GM21825 (cell line): ENCODE data around the gene SAMD8.
"Not testable (repeated sequence)": the region's sequence is repeated elsewhere in the genome, so short reads cannot be mapped to it uniquely, and the experiment has no call there.

Experiments used
- ATAC-seq: cut with Tn5 transposase; IDR thresholded peaks from one replicate; pipeline ENCODE4 v1.9.1; 2021; ENCODE audit warnings: mild to moderate bottlenecking, moderate library complexity; ENCODE audit not compliant: unreplicated experiment

The SAMD8 gene

DNA sequence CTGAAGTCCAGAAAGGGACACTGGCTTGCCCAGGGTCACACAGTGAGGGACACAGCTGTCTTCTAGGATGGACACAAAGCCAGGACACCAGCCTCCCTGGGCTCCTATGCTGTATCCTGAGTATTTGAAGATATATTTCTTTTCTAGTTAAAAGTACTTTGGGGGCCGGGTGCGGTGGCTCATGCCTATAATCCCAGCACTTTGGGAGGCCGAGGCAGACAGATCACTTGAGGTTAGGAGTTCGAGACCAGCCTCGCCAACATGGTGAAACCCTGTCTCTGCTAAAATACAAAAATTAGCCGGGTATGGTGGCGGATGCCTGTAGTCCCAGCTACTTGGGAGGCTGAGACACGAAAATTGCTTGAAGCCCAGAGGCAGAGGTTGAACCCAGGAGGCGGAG is 4.6 kb upstream of the SAMD8 start:
- not testable (repeated sequence) for ATAC-seq

DNA sequence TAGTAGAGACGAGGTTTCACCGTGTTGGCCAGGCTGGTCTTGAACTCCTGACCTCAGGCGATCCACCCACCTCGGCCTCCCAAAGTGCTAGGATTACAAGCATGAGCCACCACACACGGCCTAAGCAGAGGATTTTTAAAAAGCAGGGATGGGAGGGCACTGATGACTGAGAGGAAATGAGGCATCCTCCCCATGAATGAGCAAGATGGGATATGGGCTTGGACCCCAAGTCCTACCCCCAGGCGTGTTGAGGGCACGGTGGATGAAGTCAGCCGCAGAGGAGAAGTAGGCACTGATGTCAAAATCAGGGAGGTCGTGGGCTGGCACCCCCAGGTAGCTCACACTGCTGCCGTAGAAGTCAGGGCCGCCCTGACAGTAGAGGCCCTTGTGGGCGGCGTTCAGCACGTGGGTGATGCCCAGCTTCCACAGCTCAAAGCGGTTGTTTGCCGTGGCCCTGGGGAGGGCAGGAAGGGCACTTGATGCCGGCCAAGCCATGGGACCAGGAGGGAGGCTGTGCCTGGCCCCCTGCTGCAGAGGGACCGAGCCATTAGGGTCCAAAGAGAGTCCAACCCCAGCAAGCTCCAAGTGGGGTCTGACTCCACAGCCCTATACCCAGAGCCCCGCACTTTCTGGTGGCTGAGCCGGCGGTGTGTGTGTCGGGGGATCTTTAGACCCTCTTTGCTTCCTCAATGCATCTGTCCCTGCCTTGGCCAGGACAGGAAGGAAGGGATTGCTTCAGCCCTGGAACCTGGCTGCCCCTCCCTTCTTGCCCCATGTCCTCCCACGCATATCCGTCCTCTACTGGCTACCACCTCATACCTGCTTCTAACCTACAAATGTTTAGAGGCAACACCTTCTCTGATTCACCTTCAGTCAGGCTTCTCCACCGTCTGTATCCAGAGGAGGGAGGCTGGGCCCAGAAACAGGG is 3.4 kb upstream of the SAMD8 start:
- ATAC-seq = no peak

DNA sequence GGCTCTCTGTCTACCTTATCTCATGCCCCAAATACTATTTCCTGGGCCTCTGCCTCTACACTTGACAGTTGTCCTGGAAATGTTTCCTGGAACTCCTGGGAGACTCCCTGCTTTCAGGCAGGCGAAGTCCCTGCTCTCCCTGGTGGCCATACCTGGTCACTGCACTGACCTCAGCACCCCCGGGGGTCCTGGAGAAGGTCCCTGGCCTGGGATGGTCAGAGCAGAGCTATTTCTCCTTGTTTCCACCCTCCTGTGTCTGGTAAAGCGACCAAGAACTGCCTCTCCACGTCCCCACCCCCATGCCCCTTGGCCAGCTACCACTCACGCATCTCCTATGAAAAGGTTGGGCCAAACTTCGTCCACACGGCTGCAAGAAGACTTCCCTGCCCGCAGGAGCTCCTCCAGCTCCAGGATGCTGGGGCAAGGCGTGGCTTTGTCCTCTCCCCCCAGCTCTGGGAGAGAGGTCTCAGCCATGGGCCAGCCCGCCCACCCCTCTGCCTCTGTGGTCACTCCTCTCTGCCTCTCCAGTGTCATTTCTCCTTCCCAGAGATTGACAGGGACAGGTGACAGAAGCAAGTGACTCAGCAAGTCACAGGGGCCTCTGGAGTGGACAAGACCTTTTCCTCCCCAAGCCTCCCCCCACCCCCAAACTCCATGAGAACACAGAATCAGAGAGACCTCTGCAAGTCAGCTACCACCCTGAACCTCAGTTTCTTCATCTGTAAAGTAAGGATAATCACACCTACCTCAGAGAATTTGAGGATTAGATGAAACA is 2.6 kb upstream of the SAMD8 start:
- ATAC-seq = no peak

DNA sequence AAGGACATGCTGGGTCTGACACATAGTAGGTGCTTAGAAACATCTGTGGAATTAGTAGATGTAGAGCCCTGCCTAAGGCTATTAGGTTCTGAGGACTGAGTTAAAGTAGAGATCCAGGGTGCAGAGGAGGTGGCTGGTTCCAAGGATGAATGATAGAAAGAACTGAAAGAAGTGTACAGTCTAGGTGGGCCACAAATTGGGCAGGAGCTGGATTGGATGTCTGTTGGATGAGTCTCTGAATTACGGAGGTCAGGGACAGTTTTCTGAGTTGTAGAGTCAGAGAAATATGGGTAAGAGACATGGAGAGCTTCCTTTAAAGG is 2.0 kb upstream of the SAMD8 start:
- ATAC-seq = no peak

DNA sequence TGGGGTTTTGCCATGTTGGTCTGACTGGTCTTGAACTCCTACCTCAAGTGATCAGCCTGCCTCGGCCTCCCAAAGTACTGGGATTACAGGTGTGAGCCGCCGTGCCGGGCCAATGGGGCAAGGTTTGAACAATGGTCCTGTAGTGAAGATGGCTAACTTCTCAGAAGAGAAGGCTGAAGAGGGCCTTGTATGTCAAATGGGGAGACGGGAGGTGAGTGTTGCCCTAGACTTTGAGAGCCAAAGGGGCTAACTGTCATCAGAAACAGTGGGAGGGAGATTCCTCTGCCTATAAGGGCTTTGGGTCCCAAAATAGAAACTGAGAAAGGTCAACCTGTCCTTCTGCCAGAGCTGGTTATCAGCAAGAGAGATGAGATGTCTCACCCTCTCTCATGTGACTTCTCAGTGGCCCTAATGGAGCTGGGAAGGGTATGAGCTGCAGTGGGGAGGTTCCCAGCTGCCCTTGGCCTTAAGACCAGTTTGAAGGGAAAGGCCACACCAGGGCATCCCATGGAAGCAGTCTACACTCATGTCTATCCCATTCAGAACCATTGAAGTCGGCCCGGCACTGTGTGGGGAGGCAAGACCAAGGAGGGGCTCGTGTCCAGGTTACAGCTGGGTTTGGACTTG is 1.3 kb upstream of the SAMD8 start:
- ATAC-seq = no peak

DNA sequence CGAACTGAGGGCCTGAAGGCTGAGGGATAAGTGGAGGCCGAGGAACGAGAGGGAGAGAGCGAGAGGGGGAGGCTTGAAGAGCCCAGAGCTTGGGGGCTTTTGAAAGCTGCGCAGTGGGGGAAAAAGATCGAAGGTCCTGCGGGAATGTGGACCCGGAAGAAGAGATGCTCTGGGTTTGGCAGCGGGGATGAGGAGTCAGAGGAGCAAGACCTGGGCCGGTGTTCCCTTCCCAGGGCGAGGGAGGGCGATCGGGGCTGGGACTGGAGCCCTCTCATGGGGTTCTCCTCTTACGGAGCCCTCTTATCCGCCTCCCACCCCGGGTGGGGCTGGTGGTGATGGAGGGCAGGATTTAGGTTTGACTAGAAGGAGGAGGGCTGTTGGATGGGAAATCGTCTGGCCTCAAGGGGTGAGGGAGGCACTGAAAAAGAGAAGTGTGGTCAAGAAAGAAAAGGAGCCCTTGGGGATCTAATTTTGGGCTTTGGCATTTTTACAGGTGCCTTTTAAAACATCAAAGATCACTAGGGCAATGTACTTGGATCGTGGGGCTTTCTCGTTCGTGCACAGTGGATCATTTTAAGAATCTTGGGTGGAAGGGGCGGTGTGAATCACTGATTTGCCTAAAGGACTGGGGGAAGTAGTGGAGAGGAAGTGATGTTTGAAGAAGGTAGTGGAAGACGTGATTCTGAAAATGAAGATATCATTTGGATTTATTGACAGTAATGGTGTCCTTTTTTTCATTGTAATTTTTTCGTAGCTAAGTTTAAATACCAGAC is 637 bp downstream of the SAMD8 start:
- peak; percentile 21 for ATAC-seq

DNA sequence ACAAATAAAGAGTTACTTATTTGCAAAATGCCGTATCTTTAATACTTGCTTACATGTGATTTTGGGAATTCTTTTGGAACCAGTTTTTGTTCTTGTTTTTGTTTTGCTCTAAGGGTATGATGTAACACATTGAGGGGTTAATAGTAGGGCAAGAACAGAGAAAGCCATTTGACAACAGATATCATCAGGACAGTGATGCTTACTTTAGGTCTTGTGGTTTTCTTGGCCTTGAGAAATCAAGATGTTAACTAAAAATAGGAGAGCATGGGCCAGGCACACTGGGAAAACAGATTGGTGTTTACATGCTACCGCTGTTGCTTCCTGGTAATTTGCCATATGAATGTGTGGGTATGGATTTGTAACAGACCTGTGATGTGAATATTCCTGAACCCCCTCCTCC is 3.7 kb downstream of the SAMD8 start:
- ATAC-seq = no peak

DNA sequence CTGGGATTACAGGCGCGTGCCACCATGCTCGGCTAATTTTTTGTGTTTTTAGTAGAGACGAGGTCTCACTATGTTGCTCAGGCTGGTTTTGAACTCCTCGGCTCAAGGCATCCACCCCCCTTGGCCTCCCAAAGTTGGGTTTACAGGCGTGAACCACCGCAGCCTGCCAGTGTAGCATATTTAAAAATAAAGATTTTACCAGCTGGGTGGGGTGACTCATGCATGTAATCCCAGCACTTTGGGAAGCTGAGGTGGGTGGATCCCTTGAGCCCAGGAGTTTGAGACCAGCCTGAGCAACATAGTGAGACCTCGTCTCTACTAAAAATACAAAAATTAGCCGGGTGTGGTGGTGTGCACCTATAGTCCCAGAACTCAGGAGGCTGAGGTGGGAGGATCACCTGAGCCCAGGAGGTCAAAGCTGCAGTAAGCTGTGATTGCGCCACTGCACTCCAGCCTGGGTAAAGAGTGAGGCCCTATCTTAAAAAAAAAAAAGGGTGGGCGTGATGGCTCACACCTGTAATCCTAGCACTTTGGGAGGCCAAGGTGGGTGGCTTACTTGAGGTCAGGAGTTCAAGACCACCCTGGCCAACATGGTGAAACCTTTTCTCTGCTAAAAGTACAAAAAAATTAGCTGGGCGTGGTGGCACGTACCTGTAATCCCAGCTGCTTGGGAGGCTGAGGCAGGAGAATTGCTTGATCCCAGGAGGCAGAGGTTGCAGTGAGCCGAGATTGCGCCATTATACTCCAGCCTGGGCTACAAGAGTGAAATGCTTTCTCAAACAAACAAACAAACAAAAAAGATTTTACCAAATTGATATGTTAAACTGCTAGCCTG is 5.7 kb downstream of the SAMD8 start:
- not testable (repeated sequence) for ATAC-seq

DNA sequence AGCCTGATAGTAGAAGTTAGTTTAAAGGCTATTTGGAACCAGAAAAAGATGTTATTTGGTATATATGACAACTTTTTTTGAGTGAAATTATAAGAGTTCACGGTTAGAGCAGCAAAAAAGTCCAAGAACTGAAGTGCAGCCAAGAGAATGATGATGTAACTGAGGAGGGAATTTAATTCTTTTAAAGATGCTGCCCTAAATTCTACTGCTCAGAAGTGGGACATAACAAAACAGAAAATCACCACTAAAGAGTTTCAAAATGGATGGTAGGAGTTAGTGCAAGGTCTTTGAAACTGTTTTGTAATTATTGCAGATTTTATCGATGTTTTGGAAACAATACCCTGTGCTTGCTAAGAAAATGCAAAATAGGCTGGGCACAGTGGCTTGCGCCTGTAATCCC is 6.5 kb downstream of the SAMD8 start:
- ATAC-seq = no peak

DNA sequence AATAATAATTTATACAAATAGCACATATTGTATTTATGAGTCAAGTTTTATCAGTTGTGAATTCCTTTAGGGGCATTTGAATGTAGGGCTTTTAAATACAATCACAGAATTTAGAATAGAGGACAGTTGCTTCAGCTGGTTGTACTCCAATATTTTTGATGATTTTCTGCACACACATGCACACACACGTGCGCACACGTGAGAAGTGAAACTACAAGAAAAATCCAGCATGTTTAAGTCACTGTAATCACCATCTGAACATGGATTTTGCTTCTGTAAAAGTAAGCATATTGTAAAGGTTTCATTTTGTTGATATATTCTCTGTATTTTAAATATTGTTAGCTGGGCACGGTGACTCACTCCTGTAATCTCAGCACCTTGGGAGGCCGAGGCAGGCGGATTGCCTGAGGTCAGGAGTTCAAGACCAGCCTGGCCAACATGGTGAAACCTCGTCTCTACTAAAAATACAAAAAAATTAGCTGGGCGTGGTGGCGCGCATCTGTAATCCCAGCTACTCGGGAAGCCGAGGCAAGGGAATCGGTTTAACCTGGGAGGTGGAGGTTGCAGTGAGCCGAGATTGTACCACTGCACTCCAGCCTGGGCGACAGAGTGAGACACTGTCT is 8.1 kb downstream of the SAMD8 start:
- not testable (repeated sequence) for ATAC-seq

DNA sequence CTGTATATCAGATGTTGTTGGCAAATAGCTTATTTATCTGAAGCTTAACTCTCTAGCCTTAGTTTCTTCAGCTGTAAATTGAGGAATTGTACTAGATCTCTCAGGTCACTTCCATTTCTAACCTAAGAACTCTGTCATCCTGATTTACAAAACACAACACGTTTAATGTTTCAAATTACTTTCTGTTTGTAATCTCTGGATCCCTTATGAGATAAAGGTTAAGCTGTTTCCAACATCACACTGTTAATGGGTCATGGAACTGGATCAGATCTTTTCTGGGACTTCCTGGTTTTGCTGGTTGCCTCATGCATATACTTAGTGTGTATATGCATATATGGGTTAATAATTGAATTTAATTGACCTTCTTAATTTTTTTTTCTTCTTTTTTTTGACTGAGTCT is 9.9 kb downstream of the SAMD8 start:
- ATAC-seq = no peak

DNA sequence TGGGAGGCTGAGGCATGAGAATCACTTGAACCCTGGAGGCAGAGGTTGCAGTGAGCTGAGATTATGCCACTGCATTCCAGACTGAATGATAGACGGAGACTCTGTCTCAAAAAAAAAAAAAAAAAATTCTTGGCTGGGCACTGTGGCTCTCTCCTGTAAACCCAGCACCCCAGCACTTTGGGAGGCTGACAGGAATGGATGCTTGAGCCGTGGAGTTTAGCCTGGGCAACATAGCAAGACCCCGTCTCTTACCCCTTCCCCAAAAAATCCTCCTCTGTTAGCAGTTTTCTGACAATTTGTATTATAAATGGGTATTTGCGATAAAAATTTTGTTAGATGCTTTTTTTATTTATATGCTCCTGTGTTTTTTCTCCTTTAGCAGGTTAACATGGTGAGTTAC is 11.0 kb downstream of the SAMD8 start:
- no peak for ATAC-seq

DNA sequence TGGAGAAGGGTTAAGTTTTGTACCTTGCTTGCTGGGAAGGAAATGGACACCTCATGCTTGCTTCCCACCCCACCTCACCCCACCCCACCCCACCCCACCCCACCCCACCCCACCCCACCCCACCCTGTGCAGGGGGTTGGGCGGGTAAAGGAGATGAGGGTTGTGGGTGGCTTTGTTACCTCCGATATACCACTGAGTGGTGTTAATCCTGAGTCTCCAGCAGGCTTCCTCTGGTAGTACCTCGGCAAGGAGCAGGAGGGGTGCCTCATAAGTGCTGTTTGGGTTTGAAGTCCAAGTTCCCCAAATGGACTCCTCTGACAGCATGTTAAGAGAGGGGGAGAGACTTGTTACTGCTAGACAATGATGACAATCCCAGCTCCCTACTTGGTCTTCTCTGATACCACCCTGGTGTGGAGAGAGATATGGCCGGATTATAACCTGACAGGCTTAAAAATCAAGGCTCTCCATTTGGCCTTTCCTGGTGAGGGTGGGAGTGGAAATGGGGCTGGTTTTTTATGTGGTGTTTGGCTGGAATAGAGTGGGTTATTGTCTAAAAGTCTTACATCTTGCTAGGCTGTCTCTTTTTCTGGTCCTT is 11.7 kb downstream of the SAMD8 start:
- no peak for ATAC-seq

DNA sequence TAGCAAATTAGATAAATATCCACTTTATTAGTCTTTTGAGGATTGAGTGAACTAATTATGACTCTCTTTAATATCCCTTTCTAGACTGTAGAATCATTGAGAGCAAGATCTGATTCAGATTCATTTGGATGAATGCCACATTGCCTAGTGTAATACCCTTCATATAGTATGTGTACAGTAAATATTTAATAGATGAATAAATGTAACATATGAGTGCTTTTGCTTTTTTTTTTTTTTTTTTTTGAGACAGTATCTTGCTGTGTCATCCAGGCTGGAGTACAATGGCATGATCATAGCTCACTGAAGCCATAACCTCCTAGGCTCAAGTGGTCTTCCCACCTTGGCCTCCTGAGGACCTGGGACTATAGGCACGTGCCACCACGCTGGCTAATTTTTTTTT is 14.8 kb downstream of the SAMD8 start:
- no peak for ATAC-seq

DNA sequence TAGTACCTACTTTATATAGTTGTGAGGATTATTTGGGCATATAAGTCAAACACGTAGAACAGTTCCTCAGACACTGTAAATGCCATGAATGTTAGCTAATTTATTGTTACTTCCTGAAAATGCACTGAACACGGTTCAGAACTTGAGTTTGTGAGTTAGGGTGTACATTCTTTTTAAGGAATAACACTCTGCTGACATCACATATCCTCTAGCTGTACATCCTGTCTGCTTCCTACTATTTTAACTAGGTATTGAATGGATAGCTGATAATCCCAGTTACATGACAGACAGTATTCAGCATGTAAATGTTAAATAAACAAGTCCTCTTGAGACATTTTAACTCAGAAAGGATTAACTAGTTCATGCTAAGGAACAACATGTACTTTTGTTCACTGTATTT is 16.0 kb downstream of the SAMD8 start:
- no peak for ATAC-seq

DNA sequence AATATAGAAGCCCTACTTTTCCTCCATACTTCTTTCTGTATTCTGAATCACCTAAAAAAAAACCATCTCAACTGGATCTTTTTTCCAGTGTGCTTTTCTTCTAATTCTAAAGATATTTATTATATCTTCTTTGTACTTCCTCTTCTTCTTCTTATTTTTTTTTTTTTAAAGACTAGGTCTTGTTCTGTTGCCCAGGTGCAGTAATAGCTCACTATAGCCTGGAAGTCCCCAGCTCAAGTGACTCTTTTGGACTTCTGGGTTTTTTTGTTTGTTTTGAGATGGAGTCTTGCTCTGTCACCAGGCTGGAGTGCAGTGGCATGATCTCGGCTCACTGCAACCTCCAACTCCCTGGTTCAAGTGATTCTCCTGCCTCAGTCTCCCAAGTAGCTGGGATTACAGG is 17.5 kb downstream of the SAMD8 start:
- not testable (repeated sequence) for ATAC-seq

DNA sequence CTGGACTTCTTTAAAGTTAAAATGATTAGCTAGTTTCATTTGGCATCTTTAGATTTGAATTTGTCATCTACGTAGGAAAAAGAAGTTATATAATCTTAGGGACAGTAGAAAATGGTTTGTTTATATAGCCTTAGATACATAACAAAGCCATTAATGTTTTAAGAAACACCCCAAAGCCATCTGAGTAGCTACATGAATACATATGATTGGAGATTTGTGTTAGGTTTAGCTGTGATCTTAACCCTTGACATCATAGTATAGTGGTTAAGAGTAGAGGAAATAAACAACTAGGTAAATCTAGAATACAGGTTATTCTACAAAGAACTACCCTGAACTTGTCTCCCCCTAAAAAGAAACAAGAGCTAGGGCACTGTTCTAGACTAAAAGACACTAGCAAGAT is 18.1 kb downstream of the SAMD8 start:
- ATAC-seq = no peak

DNA sequence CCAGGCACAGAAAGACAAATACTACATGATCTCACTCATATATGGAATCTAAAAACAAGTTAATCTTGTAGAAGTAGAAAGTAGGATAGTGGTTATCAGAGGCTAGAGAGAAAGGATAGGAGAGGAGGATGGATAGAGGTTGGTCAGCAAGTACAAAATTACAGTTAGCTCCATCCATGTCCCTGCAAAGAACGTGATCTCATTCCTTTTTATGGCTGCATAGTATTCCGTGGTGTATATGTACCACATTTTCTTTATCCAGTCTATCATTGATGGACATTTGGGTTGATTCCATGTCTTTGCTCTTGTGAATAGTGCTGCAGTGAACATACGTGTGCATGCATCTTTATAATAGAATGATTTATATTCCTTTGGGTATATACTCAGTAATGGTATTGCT is 22.2 kb downstream of the SAMD8 start:
- not testable (repeated sequence) for ATAC-seq

DNA sequence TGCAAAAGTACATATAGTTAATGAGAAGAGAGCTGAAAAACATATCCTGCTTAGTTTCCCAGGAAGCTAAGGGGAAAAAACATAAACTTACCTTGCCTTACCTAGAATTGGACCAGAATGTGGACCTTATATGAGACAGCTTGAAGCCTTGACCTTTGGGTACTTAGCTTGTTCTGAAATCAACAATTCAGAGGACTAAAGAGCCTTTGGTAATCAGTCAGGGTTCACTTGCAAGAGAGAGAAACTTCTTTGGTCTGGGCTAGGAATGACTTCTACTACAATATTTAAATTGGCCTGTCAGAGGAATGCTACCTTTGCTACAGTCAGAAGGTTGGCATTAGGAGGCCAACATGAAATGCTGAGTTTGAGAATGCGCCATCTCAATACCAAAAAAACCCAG is 24.9 kb downstream of the SAMD8 start:
- no peak for ATAC-seq
